ENCODE results near the gene NPEPL1. TPM values are rescaled to one million over a fixed set of nuclear protein-coding genes. Genes with fewer than 3 reads are reported as not detected.

The NPEPL1 gene
- total RNA-seq, 4 donors from 2014 or later, result 21.7 to 37.9 (median 29.7) TPM

- no peak overlapping the region for H3K4me3 ChIP-seq (ENCODE audit: low read depth, poor library complexity, severe bottlenecking)
- 88 to 92% methylated on average over 2 of the region's 2 CpGs for WGBS, 2 donors
- intact Hi-C loops (cut with DNase I; ENCODE audit: low total_unique reads), result no loop called here
- TF ChIP-seq POLR2A (IDR thresholded peaks at IDR 0.05), result no peak
- no peak for DNase-seq (ENCODE audit: low spot score in 2 of 2)
Measured at GRCh38 chr20:58731192-58731591, 38.6 kb downstream of the NPEPL1 start.

GRCh38 chr20:58737198-58737597 lies 44.6 kb downstream of the NPEPL1 start:
- 63 to 69% methylated on average over 1 of the region's 1 CpG for WGBS, 2 donors
- no peak for TF ChIP-seq POLR2A (IDR thresholded peaks at IDR 0.05)
- no peak for TF ChIP-seq CTCF (IDR thresholded peaks at IDR 0.05)
- no peak for DNase-seq (ENCODE audit: low spot score in 2 of 2)
- no peak overlapping the region for H3K4me3 ChIP-seq (ENCODE audit: low read depth, poor library complexity, severe bottlenecking)
- intact Hi-C loops (cut with DNase I; ENCODE audit: low total_unique reads), result no loop called here

GRCh38 chr20:58740356-58741308 lies 48.0 kb downstream of the NPEPL1 start:
- TF ChIP-seq POLR2A (IDR thresholded peaks at IDR 0.05), result no peak
- no peak for TF ChIP-seq CTCF (IDR thresholded peaks at IDR 0.05)
- DNase-seq (ENCODE audit: low spot score in 2 of 2), result peak in 1 of 2 donors; percentile 68
- intact Hi-C loops (cut with DNase I; ENCODE audit: low total_unique reads), result no loop called here
- WGBS, 2 donors, result 80 to 82% methylated on average over 10 of the region's 10 CpGs
- H3K4me3 ChIP-seq (ENCODE audit: low read depth, poor library complexity, severe bottlenecking), result no peak overlapping the region

GRCh38 chr20:58741384-58741783 lies 48.8 kb downstream of the NPEPL1 start:
- WGBS, 2 donors, result 88 to 91% methylated on average over 5 of the region's 5 CpGs
- intact Hi-C loops (cut with DNase I; ENCODE audit: low total_unique reads), result no loop called here
- DNase-seq (ENCODE audit: low spot score in 2 of 2), result peak in 1 of 2 donors; percentile 66
- H3K4me3 ChIP-seq (ENCODE audit: low read depth, poor library complexity, severe bottlenecking), result no peak overlapping the region
- TF ChIP-seq CTCF (IDR thresholded peaks at IDR 0.05) (no peak), POLR2A (IDR thresholded peaks at IDR 0.05) (no peak)

- TF ChIP-seq POLR2A (IDR thresholded peaks at IDR 0.05) (no peak), CTCF (IDR thresholded peaks at IDR 0.05) (no peak)
- intact Hi-C loops (cut with DNase I; ENCODE audit: low total_unique reads), result no loop called here
- peak in 1 of 2 donors; percentile 66 for DNase-seq (ENCODE audit: low spot score in 2 of 2)
- H3K4me3 ChIP-seq (ENCODE audit: low read depth, poor library complexity, severe bottlenecking), result no peak overlapping the region
- 47 to 53% methylated on average over 13 of the region's 13 CpGs for WGBS, 2 donors
Measured at GRCh38 chr20:58742668-58743566, 50.3 kb downstream of the NPEPL1 start.
